IMR-90 (cell line): ENCODE measurements around the gene TRPM3. TPM values are rescaled to one million over a fixed set of nuclear protein-coding genes. Genes with fewer than 3 reads are reported as not detected.

Source experiments
- ATAC-seq: fragments of 200-7000 bp; cut with Tn5 transposase; 2 replicates; pipeline ENCODE4 v1.9.1; 2020; ENCODE audit warnings: low read depth, mild to moderate bottlenecking, moderate library complexity
- BruUV-seq: library from RNA; stranded (reverse); fragments of 400-500 nt; replicated peaks from 2 replicates; lab custom pipeline; 2021; lab: Mats Ljungman, UMichigan
- CTCF ChIA-PET: fragments of 300-600 bp; formaldehyde crosslinking; extraction: SDS; loops from one replicate; lab custom pipeline; 2021; ENCODE audit warnings: antibody characterized with exemption; lab: Yijun Ruan, JAX
- POLR2A ChIA-PET: fragments of 300-600 bp; sonication (Branson Sonifier 250); formaldehyde crosslinking; loops from one replicate; lab custom pipeline; 2022; ENCODE audit warnings: antibody characterized with exemption; ENCODE audit not compliant: unreplicated experiment; lab: Charles Lee
- DNase-seq: peaks from one replicate; pipeline ENCODE4 v3.0.0; 2013
- H2AFZ ChIP-seq: replicated peaks from 2 replicates; pipeline ENCODE3; 2013; ENCODE audit warnings: low read length, mild to moderate bottlenecking; ENCODE audit not compliant: poor library complexity
- H2AK5ac ChIP-seq: 2 replicates; pipeline ENCODE4 v1.6.1; 2013; ENCODE audit warnings: low read depth, low read length, inconsistent platforms
- H2AK9ac ChIP-seq: replicated peaks from 2 replicates; pipeline ENCODE3; 2013; ENCODE audit warnings: mild to moderate bottlenecking, low read depth, low read length, moderate library complexity; ENCODE audit not compliant: poor library complexity
- H2BK120ac ChIP-seq: 2 replicates; pipeline ENCODE4 v1.6.1; 2013; ENCODE audit warnings: low read depth, low read length, inconsistent platforms
- H2BK15ac ChIP-seq: 3 replicates; pipeline ENCODE4 v1.6.1; 2013; ENCODE audit warnings: low read depth, low read length, inconsistent platforms
- H2BK20ac ChIP-seq: 2 replicates; pipeline ENCODE4 v1.6.1; 2013; ENCODE audit warnings: low read depth, mild to moderate bottlenecking, inconsistent platforms, low read length, moderate library complexity
- H2BK5ac ChIP-seq: 2 replicates; pipeline ENCODE4 v1.6.1; 2013; ENCODE audit warnings: mild to moderate bottlenecking, low read depth, low read length, inconsistent platforms; ENCODE audit not compliant: poor library complexity, severe bottlenecking
- H3K14ac ChIP-seq: replicated peaks from 2 replicates; pipeline ENCODE4 v1.6.1; 2013; ENCODE audit warnings: low read depth, low read length, inconsistent platforms
- H3K18ac ChIP-seq: 2 replicates; pipeline ENCODE4 v1.6.1; 2013; ENCODE audit warnings: low read depth, low read length, control low read depth
- H3K23ac ChIP-seq: 2 replicates; pipeline ENCODE4 v1.6.1; 2013; ENCODE audit warnings: low read depth, low read length, inconsistent platforms
- H3K27ac ChIP-seq: 2 replicates; pipeline ENCODE4 v1.5.1; 2013; ENCODE audit warnings: mild to moderate bottlenecking, control low read depth, low read length; ENCODE audit not compliant: insufficient read depth
- H3K27me3 ChIP-seq: 2 replicates; pipeline ENCODE4 v1.6.1; 2013; ENCODE audit warnings: low read length; ENCODE audit not compliant: control insufficient read depth, insufficient read depth
- H3K36me3 ChIP-seq: 2 replicates; pipeline ENCODE4 v1.6.1; 2013; ENCODE audit warnings: low read length, mixed read lengths; ENCODE audit not compliant: control insufficient read depth, insufficient read depth
- H3K4ac ChIP-seq: 2 replicates; pipeline ENCODE4 v1.6.1; 2013; ENCODE audit warnings: low read depth, low read length, inconsistent platforms
- H3K4me1 ChIP-seq: 2 replicates; pipeline ENCODE4 v1.6.1; 2013; ENCODE audit warnings: low read length, mixed read lengths; ENCODE audit not compliant: control insufficient read depth, insufficient read depth
- H3K4me2 ChIP-seq: 2 replicates; pipeline ENCODE4 v1.6.1; 2013; ENCODE audit warnings: low read depth, mild to moderate bottlenecking, control low read depth, low read length, moderate library complexity
- H3K4me3 ChIP-seq: 2 replicates; pipeline ENCODE4 v1.5.1; 2013; ENCODE audit warnings: low read depth, mild to moderate bottlenecking, control low read depth, low read length, moderate library complexity; ENCODE audit not compliant: insufficient read depth
- H3K56ac ChIP-seq: 2 replicates; pipeline ENCODE4 v1.6.1; 2013; ENCODE audit warnings: low read length, inconsistent platforms; ENCODE audit not compliant: insufficient read depth; ENCODE audit errors: extremely low read depth
- H3K79me1 ChIP-seq, 2 experiments: 2 replicates each; pipeline ENCODE4 v1.6.1; 2013; ENCODE audit warnings: low read length in 2 of 2, inconsistent platforms in 1 of 2, low read depth in 1 of 2
- H3K9ac ChIP-seq: 2 replicates; pipeline ENCODE4 v1.6.1; 2013; ENCODE audit warnings: low read depth, low read length, control low read depth
- H3K9me1 ChIP-seq: 2 replicates; pipeline ENCODE4 v1.6.1; 2013; ENCODE audit warnings: low read length, inconsistent platforms; ENCODE audit not compliant: insufficient read depth
- H3K9me3 ChIP-seq: 2 replicates; pipeline ENCODE4 v1.6.1; 2013; ENCODE audit warnings: low read length; ENCODE audit not compliant: control insufficient read depth, insufficient read depth
- H4K20me1 ChIP-seq: 2 replicates; pipeline ENCODE4 v1.6.1; 2013; ENCODE audit warnings: low read length, inconsistent platforms; ENCODE audit not compliant: insufficient read depth
- H4K5ac ChIP-seq: 2 replicates; pipeline ENCODE4 v1.6.1; 2013; ENCODE audit warnings: mild to moderate bottlenecking, low read depth, low read length, control low read depth
- H4K8ac ChIP-seq, 2 experiments: 2 replicates each; pipeline ENCODE4 v1.6.1; 2013; ENCODE audit warnings: low read depth in 2 of 2, low read length in 2 of 2, control low read depth in 1 of 2, inconsistent platforms in 1 of 2
- H4K91ac ChIP-seq: 2 replicates; pipeline ENCODE4 v1.6.1; 2013; ENCODE audit warnings: low read depth, low read length, inconsistent platforms; ENCODE audit not compliant: insufficient read depth
- BHLHE40 ChIP-seq: fragments of 150-350 bp; IDR thresholded peaks from 2 replicates; pipeline ENCODE4 v1.6.1; 2016; ENCODE audit warnings: mild to moderate bottlenecking, low read depth, low read length
- CHD1 ChIP-seq: IDR thresholded peaks from 2 replicates; pipeline ENCODE4 v1.6.1; 2012; ENCODE audit warnings: low read depth, low read length, improper control_type of control experiment
- FOS ChIP-seq: fragments of 150-350 bp; IDR thresholded peaks from 2 replicates; pipeline ENCODE4 v1.6.1; 2016; ENCODE audit warnings: low read depth, low read length
- MXI1 ChIP-seq: IDR thresholded peaks from 2 replicates; pipeline ENCODE4 v1.6.1; 2012; ENCODE audit warnings: low read depth, mild to moderate bottlenecking, low read length, moderate library complexity, borderline replicate concordance
- POLR2A ChIP-seq: IDR thresholded peaks from 2 replicates; pipeline ENCODE4 v1.6.1; 2012; ENCODE audit warnings: mild to moderate bottlenecking, low read depth, low read length
- WGBS, 2 experiments: methylation state at CpG; one replicate each; pipeline versions ENCODE4 v1.1.5 to v1.1.7; 2013; ENCODE audit warnings: missing lambda C conversion rate in 2 of 2; ENCODE audit not compliant: insufficient read length in 1 of 2; ENCODE audit errors: extremely low coverage in 2 of 2; 5-methylcytosine and 5-hydroxymethylcytosine counted together
- dilution Hi-C: fragments of 300-500 bp; cut with HindIII; formaldehyde crosslinking; loops from one replicate; pipeline ENCODE4 v1.14.3; 2018; ENCODE audit warnings: low sequenced_read_pairs; ENCODE audit not compliant: unreplicated experiment
- in situ Hi-C: fragments of 300-500 bp; cut with MboI; formaldehyde crosslinking; loops from 3 replicates; pipeline ENCODE4 v1.14.3; 2019; ENCODE audit warnings: low sequenced_read_pairs, inconsistent platforms, mixed read lengths
- intact Hi-C: fragments of 100-400 bp; cut with micrococcal nuclease; formaldehyde crosslinking; loops from 2 replicates; pipeline ENCODE4 v1.10.0; 2022
- polyA plus RNA-seq, 3 experiments: library from polyadenylated mRNA; depleted of rRNA; stranded (reverse); fragments of >200 nt; gene quantifications; 2 replicates each; pipeline ENCODE4 v1.2.3, GENCODE V29; 2012; ENCODE audit warnings: low replicate concordance in 1 of 3
- total RNA-seq: library from RNA; depleted of rRNA; stranded (reverse); fragments of >200 nt; gene quantifications from 2 replicates; pipeline ENCODE4 v1.2.3, GENCODE V29; 2012
- TF ChIP-seq, protein P1 (sequence below): fragments of 150-350 bp; IDR thresholded peaks from 2 replicates; pipeline ENCODE4 v1.6.1; 2016; ENCODE audit warnings: low read depth, mild to moderate bottlenecking, low read length, moderate library complexity, borderline replicate concordance

Gene TRPM3
- total and polyA plus RNA-seq, 2 of the 4 experiments (the other 2 are of a cell fraction), result not detected

DNA sequence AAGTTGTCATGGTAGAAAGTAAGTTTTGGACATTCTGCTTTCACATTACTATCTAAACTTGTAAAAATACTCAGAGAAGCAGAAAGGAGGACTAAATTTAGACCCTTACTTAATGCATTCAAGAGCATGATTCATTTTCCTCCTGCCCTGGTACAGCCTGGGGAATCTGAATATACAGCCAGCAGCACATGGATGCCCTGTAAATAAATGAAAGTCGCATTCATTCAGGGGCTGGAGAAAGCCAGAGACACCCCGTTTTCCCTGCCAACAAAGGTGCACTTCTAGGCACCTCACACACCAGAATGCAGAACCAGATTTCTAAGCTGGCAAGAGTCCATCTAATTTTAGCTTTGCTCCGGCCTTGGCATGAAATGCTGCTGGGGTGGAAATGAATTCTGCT lies 534.2 kb downstream of the TRPM3 start:
- POLR2A ChIA-PET, result no interaction called here

More for the DNA sequence above, 534.2 kb downstream of the TRPM3 start:
- Histone ChIP-seq H4K8ac (peak overlapping the region; percentile 30 to 71), H4K20me1 (no peaks in the 10 kb centered on the region), H3K4ac (peak overlapping the region; percentile 98), H2AK9ac (no peak overlapping the region), H2BK20ac (peak overlapping the region; percentile 99), H3K14ac (peak overlapping the region; percentile 78), H3K27me3 (no peaks in the 10 kb centered on the region), H3K36me3 (no peaks in the 10 kb centered on the region), H2BK120ac (peak overlapping the region; percentile 97), H4K91ac (peak overlapping the region; percentile 95), H3K9me1 (peaks cover 19% of the 10 kb centered on the region), H3K4me1 (peaks cover 26% of the 10 kb centered on the region), H2AK5ac (peak overlapping the region; percentile 59), H2AFZ (peak overlapping the region; percentile 84), H3K4me2 (peak overlapping the region; percentile 47; the same call in 1 of the 2 replicates), H3K23ac (peak overlapping the region; percentile 50), H3K79me1 (peaks cover 0 to 9% of the 10 kb centered on the region in 2 experiments; a peak in 2 of 4 replicates), H3K4me3 (no peak overlapping the region), H2BK15ac (peak overlapping the region; percentile 87), H3K9ac (no peak overlapping the region), H3K27ac (peak overlapping the region; percentile 80), H3K56ac (peak overlapping the region; percentile 46; the same call in 1 of the 2 replicates), H3K18ac (peak overlapping the region; percentile 83), H4K5ac (peak overlapping the region; percentile 58), H3K9me3 (no peaks in the 10 kb centered on the region), H2BK5ac (peak overlapping the region; percentile 87)
- peak; percentile 72 for ATAC-seq
- peak; percentile 86 for DNase-seq
- BruUV-seq, result no TSS peak
- 30% methylated on average over 2 of the region's 3 CpGs; no CpG with 5 or more reads in 1 of the 2 experiments for WGBS, 2 experiments
- TF ChIP-seq MXI1 (peak; percentile 47; the same call in 1 of the 2 replicates), CHD1 (no peak), POLR2A (no peak), FOS (peak; percentile 38; the same call in 1 of the 2 replicates), BHLHE40 (no peak)
- TF ChIP-seq, protein P1, sequence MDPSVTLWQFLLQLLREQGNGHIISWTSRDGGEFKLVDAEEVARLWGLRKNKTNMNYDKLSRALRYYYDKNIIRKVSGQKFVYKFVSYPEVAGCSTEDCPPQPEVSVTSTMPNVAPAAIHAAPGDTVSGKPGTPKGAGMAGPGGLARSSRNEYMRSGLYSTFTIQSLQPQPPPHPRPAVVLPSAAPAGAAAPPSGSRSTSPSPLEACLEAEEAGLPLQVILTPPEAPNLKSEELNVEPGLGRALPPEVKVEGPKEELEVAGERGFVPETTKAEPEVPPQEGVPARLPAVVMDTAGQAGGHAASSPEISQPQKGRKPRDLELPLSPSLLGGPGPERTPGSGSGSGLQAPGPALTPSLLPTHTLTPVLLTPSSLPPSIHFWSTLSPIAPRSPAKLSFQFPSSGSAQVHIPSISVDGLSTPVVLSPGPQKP, result no peak
- intact Hi-C loops, result loop anchor here (5.0 kb wide), 1 partner anchor 105 kb away; no protein-coding TSS in a partner anchor
- dilution Hi-C loops, result no loop called here
- CTCF ChIA-PET, result no interaction called here
- in situ Hi-C loops, result loop anchor here (5.0 kb wide), 1 partner anchor 50 kb away; no protein-coding TSS in a partner anchor
